SKM-1 treated with dmso at 0.1 percent for 144 hours (cell line): ENCODE measurements around the gene TMBIM1.
"Not testable (repeated sequence)": the region's sequence is repeated elsewhere in the genome, so short reads cannot be mapped to it uniquely, and the experiment has no call there.

ENCODE experiments used
- DNase-seq: peaks from one replicate; lab custom pipeline; 2025; ENCODE audit not compliant: unreplicated experiment; lab: John Stamatoyannopoulos, UW

The TMBIM1 gene

DNA sequence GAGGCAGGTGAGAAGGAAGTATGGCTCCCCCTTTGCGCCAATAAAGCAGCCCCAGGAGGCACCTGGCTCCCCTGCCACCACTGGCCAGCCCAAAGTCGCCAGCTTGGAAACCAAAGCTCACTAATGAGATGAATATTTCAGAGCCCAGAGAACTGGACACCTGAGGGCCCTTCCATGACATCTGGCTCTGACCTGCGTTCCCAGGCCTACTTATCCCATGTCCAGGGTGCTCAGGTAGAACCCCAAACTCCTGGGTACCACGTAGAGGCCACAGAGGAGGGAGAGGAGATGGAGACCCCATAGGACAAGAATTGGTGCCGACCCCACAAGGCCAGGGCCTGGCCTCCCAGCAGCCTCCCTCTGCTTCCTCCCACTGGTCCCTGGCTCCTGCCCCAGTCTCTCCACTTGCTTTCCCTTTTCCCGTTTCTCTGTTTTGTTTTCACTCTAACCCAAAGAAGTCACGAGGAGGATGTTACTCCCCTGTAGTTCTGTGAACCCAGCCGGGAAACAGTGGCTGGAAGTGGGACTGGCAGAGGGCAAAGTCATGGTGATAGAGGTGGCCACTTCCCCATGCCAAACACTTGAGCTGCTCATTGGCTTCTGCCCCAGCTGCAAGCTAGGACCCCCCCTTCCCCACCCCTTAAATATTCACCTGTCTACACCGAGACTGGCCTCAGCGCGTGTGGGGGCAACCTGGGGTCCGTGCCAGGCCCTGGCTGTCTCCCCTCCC is 820 bp downstream of the TMBIM1 start:
- DNase-seq, result no peak

DNA sequence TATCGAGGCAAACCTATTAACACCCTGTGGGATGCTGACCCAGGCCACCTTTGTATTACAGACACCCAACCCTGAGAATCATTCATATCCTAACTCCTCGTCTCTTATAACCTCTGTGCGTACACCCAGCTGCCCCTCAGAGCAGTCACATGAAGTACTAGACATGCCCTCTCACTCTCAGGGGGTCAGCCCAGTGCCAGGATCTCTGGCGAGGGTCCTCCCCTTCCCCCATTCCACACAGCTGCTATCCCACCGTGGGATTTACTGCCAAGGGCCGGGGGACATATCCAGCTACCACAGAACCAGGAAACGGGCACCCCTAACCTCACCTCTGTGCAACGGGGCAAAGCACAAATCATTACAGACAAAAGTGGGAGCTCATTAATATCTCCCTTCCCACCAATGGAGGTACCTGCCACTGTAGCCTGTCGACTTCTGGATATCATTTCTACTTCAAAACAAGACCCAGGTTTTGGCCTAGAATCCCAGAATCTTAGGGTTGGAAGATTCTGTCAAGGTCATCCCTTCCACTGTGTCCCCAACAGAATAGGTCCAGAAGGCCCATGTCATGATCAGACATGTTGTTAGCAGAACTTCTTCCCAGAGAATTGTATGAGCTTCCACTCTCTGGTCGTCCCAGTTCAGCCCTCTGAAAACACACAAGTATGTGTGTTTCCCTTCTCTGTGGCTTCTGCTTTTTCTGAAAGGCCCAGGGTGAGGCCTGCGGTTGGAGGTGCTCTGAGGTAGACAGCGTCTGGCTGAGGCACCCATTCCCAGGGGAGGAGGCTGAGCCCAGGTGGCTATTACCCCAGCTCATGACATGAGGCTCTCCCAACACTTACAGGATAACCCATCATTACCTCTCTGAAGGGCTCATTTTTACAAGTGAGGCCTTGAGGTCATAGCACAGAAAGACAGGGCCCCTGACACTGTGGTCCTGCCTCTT is 1.7 kb downstream of the TMBIM1 start:
- peak; percentile 69 for DNase-seq

DNA sequence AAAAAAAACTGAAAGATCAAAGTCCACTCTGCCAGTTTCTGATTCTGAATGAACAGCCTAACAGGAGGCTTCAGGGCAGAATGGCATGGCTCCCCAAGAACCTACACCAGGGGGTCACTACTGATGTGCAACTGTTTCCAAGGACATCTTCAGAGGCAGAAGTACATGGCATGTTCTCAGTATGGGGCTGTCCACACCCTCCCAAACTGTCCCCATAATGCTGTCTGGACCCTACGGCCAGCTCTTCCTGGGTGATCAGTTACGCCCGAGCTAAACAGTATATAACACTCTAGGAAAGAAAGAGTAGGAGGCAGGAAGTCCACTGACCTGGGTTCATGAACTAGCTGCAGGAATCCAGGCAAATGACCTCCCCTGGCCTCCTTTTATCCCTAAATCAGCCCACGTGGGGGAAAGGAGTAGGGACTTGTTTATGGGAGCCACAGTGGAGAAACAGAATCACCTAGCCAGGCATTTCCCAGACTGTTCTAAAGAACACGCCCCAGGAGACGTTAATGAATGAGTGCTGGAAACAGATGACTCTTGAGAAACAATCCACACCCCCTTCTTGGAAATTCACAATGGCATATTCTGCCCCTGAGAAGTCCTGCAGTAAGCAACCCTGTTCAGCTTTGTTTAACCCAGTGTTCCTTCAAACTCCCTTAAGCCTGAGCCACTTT is 2.5 kb downstream of the TMBIM1 start:
- DNase-seq, result no peak

DNA sequence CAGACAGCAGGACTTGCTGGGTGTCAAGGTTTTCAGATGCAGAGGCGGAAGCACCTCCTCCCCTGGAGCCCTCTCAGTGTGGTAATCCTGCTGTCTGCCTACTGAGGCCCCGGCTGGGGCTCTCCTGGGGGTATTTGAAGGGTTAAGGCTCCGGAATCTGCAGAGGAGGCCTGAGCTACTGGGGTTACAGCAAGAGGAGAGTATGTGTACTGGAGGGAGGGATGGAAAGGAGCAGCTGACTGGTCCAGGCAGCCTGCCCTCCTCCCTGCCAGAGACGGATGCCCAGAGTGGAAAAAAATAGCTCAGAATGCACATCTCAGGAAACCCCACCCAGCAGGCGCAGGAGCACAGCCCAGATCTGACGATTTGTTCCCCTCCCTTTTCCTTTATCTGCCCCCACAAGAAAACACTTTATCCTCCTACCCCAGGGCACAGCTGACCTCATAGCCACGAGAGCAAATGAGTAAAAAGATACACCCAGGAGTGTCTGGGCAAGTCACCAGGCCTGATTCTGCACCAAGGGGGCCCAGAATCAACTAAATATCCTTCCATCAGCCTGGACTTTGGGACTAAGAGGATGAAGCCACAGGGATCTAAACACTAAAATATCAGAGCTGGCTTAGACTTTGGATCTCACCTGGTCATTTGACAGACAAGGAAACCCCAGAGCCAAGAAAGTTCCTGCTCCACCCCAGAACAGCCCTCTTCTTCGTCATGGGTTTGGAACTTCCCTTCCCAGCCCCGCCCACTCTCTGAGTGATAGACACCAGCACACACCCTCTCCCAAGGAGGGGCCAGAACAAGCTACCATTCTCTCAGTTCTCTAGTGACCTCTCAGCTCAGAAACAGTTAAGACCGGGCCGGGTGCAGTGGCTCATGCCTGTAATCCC is 5.5 kb downstream of the TMBIM1 start:
- peak; percentile 74 for DNase-seq

DNA sequence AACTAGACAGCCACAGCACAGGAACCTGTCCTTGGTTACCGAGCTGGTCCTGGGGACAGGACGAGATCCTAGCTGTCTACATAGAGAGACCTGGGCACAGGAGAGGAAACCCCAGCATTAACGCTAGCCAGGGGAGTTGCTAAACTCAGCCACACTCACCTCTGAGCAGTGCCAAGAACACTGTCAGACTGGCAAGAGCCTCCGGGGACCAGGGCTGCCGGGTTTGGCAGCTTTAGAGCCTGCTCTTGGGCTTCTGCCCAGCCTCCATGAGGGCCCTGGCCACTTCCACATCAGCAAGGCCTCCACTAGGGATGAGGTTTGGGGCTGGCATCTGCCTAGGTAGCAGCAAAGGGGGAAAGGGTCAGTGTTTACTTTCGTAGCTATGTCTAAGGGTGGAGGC is 6.7 kb downstream of the TMBIM1 start:
- no peak for DNase-seq

DNA sequence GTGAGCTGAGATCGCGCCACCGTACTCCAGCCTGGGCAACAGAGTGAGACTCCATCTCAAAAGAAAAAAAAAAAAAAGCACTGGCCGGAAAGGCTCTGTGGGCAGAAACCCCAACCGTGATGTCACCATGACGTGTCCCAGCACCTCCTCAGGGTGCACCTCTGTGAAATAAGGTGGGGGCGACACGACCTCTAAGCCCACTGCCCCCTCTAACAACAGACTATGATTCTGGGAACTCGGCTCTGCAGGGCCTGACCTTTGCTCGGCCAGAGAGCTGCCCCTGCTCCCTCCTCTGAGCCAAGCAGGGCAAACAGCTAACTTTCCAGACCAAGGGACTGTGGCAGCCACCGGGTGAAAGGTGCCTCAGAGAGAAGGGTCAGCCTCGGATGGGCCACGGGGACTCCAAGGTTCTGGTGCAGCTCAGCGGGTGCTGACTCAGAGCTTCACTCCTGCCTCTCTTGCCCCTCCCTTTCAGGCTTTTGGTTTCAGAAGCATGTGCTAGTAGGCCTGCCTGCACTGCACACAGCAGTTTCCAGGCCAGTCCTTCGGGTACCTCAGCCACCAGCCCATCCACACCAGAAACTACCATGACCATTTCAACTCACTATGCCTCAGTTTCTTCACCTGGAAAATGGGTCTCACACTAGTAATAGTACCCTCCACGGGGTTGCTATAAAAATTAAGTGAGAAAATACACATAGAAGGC is 8.0 kb downstream of the TMBIM1 start:
- no peak for DNase-seq

DNA sequence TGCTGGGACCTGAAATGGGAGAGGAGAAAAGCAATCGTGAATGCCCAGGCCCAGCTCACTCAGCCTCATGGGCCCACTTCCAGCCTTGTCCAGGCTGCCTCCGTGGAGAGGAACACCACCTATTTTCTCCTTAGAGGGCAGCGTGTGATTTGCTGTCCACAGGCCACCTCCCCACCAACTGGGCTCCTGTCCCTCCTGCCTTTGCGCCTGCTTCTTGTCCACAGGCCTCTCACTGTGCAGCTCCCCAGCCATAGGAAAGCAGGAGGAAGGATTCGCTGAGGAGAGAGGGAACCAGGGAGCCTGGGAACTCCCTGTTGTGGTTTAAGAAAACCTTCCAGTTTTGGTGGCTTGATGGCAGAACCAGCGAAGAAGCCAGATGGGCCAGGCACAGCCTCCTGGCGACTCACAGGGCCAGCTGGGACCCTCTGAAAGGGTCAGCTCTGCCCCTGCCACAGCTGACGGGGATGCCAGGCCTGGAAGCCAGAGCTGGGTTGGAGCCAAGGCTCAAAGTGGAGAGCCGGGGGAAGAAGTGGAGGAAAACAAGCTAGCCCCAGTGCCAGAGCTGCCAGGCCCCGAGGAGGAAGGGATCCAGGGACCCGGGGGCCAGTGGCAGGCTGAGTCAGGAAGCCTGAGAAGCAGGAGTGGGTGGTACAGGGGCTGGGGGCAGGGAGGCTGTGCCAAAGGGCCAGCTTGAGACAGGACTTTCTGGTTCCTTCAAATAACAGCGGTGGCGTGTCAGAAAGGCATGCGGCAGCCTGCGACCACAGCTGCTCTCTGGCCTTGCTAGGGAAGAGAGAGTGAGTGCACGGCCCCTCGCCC is 9.9 kb downstream of the TMBIM1 start:
- no peak for DNase-seq

DNA sequence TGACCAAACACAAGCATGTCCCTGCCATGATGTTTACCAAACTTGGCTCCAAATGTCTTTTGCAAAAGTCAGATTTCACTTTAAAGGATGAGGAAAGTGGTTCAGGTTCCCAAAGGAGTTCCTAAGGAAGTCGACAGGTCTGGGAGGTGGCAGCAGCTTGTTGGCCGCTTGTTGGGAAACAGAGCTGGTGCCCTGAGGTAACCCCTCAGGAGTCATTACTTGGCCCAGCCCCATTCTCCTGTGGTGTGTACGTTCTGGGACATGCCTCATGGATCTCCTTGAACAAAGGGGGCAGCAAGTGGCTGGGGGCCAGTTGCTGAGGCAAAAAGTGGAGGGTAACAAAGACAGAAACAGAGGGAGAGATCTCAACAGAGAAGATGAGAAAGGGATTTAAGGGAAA is 10.9 kb downstream of the TMBIM1 start:
- DNase-seq, result no peak

DNA sequence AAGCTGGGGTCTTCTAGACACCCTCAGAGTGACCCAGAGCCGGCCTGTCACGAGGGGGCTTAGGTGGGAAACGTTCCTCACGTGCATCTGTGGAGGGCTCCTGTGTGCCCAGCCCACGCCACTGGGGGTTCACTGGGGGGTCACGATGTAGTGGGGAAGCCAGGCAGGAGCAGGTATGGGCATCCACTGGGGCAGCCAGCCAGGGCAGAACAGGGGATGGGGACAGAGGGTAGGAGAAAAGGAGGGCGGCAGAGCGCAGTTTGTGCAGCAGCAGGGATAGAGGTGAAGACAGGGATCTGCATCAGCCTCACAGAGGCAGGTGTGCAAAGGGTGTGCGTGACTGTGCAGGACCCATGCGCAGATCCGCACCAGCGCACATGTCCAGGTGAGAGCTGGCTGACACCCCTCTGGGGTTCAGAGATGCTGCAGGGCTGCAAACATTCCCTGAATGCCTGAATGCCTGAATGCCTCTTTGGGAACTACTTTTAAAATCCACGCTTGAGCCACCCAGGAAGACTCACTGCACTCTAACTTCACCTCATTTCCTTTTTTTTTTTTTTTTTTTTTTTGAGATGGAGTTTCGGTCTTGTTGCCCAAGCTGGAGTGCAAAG is 11.9 kb downstream of the TMBIM1 start:
- no peak for DNase-seq

DNA sequence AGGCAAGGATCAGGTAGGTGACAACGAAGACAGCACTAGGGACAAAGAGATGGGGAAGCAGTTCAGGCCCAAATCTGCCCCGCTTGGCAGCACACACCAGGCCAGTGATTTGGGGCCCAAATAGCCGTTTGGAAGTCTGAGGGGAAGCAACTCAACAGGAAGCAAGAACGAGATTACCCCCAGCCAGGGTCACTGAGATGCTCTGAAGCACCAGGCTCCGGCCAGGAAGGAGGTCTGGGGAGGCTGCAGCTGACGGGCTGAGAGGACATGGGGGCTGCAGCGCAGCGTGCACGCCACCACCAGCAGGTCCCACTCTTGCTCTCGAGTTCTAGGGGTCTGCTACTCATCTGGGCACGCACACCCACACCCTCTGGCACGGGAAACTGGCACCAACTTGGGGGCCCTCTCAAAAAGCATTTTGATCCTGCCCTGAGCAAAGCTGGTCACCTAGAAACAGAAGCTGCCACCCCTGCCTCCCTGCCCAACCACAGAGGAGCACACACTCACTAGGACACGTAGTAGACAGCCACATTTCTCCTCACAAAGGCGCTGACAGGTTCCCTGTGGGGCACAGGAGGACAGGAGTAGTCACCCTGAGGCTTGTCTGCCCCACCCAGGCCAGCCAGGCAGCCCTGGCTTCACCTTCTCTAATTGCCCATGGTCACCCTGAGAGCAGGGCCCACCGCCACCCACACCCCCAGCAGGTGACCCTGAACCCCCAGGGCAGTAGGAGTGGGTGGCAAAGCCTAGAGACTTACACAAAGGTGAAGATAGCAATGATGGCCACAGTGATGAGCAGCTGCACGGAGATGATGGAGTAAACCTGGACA is 13.6 kb downstream of the TMBIM1 start:
- no peak for DNase-seq

DNA sequence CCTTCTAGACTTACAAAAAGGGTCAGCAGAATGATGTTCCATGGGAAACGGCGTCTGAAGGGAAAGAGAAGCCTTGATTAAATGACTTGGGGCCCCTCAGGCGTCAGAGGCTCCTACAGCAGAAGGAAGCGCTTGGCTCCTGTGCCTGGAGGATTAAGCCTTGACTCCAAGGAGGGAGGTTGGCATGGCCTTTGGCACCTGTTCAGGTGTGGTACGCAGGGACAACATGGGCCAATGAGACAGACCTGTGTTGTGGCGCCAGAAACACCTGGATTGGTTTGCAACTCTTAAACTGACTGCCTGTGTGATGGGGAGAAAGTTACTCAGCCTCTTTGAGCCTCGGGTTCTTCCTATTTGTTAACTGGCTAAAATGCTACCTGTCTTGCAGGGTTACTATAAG is 14.4 kb downstream of the TMBIM1 start:
- no peak for DNase-seq

DNA sequence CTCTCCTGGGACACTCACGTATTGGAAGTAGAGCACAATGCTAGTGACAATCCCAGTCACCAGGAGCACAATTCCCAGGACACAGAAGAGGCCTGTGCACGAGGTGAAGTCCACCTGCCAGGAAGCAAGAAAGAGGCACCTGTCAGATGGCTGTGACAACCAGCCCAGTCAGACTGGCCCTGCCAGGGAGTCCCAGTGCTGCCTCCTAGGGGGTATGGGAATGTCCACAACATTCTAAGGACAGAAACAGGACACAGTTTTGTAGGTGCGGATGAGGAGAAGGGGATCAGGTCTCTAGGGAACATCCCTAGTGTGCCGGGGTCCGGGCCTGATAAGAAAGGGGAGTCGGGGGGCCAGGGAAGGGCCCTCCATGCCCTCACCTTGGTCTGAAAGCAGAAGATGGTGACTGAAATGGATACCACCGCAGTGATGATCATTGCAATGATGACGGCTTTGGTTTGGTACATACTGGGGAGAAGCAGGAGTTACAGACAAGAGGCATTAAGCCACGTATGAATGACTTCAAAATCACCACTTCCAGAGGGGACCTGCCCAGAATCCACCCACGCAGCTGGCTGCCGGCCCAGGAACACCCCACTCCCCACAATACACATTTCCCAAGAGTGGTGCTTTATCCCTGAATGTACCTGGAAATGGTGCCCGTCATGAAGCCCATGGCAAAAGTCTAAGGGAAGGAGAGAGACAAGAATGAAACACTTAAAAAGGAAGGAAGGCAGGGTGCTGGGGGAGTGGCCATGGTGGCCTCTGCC is 15.1 kb downstream of the TMBIM1 start:
- DNase-seq, result no peak

DNA sequence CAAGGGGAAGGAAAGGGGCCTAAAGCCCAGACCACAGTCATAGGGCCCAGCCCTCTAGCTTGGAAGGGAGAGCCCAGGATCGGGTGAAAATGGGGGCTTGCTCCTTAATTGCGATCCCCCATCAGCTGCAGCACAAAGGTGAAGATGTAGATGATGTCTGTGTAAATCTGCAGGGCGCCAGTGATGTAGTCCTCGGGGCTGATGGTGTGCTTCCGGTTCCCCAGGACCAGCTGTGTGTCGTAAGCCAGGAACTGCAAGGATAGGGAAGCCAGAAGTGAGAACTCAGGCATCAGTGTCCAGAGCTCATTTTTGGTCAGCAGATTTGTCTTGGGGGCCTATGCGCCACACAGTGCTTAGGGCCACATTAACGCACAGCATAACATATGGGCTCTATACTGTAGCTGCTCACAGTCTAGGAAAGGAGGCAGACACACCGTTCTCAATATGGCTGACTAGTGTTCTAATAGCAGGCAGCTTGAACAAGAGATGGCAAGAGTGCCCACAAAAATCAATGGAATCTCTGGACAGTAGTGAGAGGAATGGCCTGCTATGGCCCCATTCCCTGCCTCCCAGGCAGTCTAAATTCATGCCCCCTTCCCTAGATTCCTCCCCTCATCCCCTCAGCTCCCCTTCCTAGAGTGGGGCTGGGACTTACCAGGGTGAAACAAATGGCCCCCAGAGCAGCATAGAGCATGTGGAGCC is 16.8 kb downstream of the TMBIM1 start:
- DNase-seq, result no peak

DNA sequence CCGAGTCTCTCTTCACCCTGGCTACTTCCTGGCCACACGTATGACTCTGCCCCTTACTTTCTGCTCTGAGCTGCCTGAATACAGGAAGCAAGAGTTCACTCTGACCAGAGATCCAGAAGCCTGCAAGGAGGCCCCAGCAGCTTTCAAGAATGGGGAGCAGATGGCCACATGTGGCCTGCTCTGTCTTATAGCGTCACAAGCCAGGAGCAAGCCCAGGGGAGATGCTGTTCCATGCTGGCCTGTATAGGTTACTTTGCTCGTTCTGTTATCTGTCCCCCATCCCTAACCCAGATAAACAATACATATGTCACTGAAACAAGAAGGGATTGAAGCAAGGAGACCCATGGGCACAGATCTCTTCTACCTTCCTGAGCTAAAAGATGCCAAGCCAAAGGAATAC is 17.7 kb downstream of the TMBIM1 start:
- DNase-seq, result no peak

DNA sequence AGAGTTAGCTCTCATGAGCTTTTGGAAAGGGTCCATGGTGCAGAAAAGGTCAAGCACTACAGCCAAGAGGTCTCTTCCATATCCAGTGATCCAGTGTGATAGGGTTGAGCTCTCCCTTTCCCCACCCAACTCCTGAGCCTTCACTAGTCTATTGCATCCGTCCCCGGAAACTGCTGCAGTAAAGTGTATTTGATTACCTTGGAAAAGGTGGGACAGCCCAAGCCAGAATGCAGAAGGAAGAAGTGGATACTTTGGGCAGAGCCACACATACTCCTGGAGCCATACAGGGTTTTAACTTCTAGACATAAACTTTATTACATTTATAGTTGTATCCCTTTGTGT is 18.4 kb downstream of the TMBIM1 start:
- DNase-seq, result no peak

DNA sequence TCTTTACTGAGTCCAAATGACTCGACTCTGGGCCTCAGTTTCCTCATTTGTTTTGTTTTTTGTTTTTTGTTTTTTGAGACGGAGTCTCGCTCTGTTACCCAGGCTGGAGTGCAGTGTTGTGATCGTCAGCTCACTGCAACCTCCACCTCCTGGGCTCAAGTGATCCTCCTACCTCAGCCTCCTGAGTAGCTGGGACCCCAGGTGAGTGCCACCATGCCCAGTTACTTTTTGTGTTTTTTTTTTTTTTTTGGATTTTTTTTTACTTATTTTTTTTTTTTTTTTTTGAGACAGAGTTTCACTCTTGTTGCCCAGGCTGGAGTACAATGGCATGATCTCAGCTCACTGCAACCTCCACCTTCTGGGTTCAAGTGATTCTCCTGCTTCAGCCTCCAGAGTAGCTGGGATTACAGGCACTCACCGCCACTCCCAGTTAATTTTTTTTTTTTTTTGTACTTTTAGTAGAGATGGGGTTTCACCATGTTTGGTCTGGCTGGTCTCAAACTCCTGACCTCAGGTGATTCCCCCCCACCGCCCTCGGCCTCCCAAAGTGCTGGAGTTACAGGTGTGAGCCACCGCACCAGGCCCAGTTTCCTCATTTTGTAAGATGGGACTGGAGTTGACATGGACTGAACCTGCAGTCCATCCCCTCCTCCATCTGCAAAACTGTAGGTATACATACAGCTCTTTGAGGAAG is 18.9 kb downstream of the TMBIM1 start:
- DNase-seq, result not testable (repeated sequence)
